Measurements from ENCODE around the gene SELENOM.
"Not testable (repeated sequence)": the region's sequence is repeated elsewhere in the genome, so short reads cannot be mapped to it uniquely, and the experiment has no call there.

SELENOM gene

DNA sequence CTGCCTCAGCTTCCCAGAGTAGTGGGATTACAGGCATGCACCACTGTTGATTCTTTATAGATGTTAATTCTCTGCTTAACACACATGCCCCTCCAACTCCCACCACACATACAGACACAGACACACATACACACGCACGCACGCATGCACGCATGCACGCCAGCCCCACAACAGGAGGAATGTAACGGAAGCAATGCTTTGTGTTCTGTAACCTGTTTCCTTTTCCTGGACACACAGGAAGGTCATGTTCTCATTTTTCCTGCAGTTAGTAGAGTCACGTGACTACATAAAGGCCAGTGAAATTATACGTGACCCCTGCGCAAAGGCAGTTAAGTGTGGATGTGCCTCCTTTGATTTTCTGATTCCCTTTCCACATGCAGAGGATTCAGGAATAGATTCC, 34.2 kb downstream of the SELENOM start:
- DNase-seq = not testable (repeated sequence)

DNA sequence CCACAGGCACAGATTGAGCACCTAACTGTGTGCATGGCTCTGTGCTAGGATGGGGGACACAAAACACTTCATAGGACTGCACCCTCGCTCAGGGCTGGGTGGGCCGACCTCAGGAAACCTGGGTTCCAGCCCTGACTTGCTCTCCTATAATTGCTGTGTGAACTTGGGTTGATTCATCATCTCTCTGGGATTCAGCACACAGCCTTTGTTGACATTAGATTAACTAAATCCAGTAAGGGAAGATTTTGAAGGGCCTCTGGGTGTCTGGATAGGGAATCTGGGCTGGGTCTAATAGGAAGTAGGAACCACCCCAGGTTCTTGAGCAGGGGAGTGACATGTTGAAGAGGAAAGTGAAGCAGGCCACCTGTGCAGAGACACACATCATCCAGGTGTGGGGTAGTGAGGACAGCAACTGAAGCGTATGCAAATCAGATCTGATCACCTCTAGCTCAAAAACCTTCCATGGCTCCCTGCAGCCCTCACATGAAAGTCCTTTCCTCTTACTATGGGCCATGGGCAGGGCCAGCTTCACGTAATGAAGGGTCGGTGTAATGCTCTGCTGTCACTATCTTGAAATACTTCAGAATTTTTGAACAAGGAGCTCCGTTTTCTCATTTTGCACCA, 37.6 kb downstream of the SELENOM start:
- not testable (repeated sequence) for DNase-seq

DNA sequence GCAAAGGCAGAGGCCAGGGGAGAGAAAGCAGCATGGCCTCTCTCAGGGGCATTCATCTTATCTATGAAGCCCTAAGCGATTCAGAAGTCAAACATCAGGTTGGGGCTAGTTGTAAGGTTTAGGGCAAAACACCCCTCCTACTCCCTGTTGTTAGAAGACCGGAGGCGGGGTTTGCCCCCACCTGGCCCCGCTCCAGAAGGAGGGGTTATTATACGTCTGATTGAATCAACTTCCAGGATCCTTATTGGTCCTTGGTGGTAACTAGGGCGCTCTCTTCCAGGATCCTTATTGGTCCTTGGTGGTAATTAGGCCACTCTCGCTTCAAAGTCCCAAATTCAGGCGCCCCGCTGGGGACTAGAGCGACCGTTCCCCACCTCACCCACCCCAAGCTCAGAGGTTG, 38.4 kb downstream of the SELENOM start:
- no peak for DNase-seq

DNA sequence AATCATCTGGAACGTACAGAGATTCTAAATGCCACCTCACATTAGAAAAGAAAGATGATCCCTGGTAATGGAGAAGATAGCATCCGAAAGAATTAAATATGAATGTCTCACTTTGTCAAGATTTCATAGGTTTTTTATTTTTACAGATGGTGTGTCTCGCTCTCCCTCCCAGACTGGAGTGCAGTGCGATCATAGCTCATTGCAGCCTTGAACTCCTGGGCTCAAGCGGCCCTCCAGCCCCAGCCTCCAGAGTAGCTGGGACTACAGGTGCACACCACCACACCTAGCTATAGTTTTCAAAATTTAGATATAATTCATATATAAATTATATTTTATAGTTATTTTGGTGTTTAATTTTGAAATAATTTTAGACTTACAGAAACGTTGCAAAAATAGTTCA, 43.0 kb downstream of the SELENOM start:
- DNase-seq = no peak

DNA sequence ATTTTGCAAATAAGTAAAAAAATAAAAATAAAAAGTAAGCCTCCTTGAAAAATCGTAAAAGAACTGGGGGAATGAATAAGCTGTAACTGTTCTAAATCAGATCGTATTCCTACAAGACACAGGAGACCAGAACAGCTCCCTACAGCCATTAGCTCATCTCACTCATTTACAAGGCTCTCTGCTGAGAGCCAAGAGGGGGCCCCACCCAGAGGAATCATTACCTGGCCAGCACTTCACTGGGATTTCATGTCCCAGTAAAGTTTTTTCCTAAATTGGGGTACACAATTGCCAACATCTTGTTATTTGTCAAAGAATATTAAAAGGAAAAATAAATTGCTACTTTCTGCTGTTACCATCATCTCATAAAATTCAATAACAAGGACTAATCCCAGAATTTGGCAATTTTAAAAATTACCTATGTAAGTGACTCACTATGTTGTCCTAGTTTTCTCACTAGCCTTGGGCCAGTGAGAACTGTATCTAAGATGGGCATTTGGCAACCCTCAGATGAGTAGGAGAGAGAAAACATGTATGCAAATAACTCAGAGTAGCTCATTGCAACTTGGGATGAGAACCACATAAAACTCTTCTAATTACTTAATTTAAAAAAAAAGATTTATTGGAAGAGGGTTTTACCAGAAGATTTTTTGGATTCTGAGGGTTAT, 44.7 kb downstream of the SELENOM start:
- no peak for DNase-seq

DNA sequence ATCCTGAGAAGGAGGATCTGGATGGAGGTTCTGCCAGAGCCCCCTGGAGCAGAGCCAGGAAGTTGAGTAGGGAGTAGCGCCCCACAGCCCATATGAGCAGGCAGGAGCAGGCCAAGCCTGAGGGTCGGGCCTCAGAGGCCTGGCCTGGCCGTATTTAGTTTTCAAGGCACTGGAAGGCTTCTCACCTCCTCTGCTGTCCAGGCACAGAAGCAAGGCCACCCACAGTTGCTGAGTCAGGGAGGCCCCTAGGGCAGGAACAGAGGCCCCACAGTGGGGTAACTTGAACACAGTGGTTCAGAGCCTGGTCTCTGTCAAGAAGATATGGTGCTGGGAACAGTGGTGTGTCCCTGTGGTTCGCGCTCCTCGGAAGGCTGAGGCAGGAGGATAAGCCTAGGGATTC, 47.7 kb downstream of the SELENOM start:
- DNase-seq = not testable (repeated sequence)

DNA sequence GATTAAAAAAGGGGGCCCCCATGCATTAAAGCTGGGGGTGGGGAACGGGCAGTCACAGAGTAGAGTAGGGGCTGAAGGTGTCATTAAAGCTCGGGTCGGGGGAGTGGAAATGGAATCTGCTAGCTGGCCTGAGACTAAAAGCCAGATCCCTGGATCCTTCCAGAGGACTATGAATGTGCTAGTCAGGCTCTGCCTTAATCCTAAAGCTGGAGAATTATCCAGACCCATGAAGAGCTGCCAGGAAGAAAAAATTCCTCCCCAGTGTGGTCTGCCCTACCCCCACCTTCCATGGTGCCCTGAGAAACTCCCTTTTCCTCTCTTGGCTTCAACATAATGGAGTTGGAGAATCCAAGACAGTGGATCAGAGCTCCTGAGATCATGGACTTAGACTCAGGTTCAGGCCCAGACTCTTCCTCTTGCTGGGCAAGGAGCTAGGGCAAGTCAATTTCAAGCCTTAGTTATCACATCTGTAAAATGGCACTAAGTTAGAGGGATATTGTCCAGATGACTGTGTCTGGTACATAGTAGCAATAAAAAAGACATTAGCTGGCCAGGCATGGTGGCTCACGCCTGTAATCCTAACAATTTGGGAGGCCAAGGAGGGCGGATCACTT, 50.3 kb downstream of the SELENOM start:
- DNase-seq = no peak

DNA sequence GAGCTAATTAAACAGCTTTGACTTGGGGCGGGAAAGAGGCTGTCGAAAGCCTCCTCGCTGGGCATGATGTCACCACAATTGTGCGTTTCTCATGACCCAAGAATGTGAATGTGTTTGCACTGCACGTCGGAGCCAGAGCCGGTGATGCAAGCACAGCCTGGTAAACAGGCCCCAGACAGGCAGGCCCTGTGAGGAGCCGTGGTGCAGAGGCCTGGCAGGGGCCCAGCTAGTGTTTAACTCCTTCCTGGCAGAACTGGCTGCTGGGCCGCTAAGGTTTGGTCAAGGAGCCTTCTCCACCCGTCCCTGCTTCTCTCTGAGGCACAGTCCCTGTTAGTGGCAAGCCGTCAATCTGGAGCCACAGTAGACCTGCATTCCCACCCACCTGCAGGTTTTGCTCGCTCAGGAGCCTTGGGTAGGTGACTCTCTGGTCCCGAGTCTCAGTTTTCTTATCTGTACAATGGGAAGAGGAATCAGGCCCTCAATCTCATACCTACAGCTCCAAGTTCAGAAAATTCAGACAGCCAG, 51.7 kb downstream of the SELENOM start:
- no peak for DNase-seq

DNA sequence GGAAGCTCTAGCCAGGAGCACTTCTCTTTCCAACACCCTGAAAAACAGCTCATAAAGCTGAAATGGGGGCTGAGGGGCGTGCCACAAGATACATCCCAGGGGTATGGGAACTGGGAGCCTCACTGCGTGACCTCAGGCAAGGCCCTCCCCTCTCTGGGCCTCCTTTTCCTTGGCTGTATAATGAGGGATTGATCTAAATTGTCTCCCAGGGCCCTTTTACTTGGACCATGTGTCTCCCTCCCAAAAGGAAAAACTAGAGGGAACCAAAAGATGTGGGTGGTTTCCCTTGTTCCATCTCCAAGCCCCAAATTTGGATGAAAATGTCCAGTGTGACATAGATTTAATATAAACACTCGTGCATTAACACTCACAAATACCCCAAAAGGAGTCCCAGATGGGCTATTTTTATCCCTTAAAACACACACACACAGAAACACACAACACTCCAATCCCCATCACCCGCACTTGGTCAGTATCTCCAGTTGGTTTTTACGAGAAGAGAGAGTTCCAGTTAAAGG, 52.2 kb downstream of the SELENOM start:
- DNase-seq = no peak
